Liver (tissue), 10 donors: ENCODE measurements around the gene UNC80. TPM values are rescaled to one million over a fixed set of nuclear protein-coding genes. Genes with fewer than 3 reads are reported as not detected.

Experiments used
- DNase-seq: peaks from one replicate; pipeline ENCODE4 v3.0.0-alpha.2; 2017; ENCODE audit warnings: low spot score
- H3K27ac ChIP-seq, 2 donors: one replicate each; pipeline ENCODE4 v1.7.0; 2013; ENCODE audit warnings: inconsistent platforms in 2 of 2, low read length in 2 of 2, control low read depth in 1 of 2, low read depth in 1 of 2, mild to moderate bottlenecking in 1 of 2
- H3K27me3 ChIP-seq, 4 donors: one replicate each; pipeline versions ENCODE4 v1.6.1 to v1.7.0; 2013; ENCODE audit warnings: low read length in 3 of 4, inconsistent platforms in 1 of 4, mild to moderate bottlenecking in 1 of 4, moderate library complexity in 1 of 4; ENCODE audit not compliant: control insufficient read depth in 4 of 4, insufficient read depth in 4 of 4
- H3K36me3 ChIP-seq, 4 donors: one replicate each; pipeline versions ENCODE4 v1.6.1 to v1.7.0; 2013; ENCODE audit warnings: low read length in 3 of 4, mild to moderate bottlenecking in 3 of 4, low read depth in 1 of 4, moderate library complexity in 1 of 4; ENCODE audit not compliant: control insufficient read depth in 4 of 4, insufficient read depth in 3 of 4
- H3K4me1 ChIP-seq, 4 donors: one replicate each; pipeline versions ENCODE4 v1.6.1 to v1.7.0; 2013; ENCODE audit warnings: low read length in 3 of 4, mild to moderate bottlenecking in 3 of 4, moderate library complexity in 1 of 4; ENCODE audit not compliant: control insufficient read depth in 4 of 4, insufficient read depth in 4 of 4
- H3K4me3 ChIP-seq, 3 donors: one replicate each; pipeline versions ENCODE4 v1.6.1 to v1.7.0; 2013; ENCODE audit warnings: low read length in 3 of 3, control low read depth in 1 of 3, low read depth in 1 of 3, mild to moderate bottlenecking in 1 of 3
- H3K9ac ChIP-seq, 2 donors: one replicate each; pipeline ENCODE4 v1.7.0; 2013; ENCODE audit warnings: low read length in 2 of 2, mild to moderate bottlenecking in 2 of 2, moderate library complexity in 2 of 2, control low read depth in 1 of 2, low read depth in 1 of 2
- H3K9me3 ChIP-seq, 4 donors: one replicate each; pipeline versions ENCODE4 v1.6.1 to v1.7.0; 2013; ENCODE audit warnings: low read length in 3 of 4; ENCODE audit not compliant: control insufficient read depth in 4 of 4
- EGR1 ChIP-seq, 2 donors: IDR thresholded peaks; 2 replicates each; pipeline ENCODE4 v1.6.1; 2016 to 2018; ENCODE audit warnings: antibody characterized with exemption in 2 of 2, low read depth in 2 of 2
- FOXA1 ChIP-seq: IDR thresholded peaks from 2 replicates; pipeline ENCODE4 v1.6.1; 2016; ENCODE audit warnings: antibody characterized with exemption
- FOXA2 ChIP-seq: IDR thresholded peaks from 2 replicates; pipeline ENCODE4 v1.6.1; 2016; ENCODE audit warnings: antibody characterized with exemption
- GABPA ChIP-seq, 2 donors: IDR thresholded peaks in 1 of 2; conservative IDR thresholded peaks in 1 of 2; 2 replicates each; pipeline ENCODE4 v1.6.1; 2016; ENCODE audit warnings: antibody characterized with exemption in 2 of 2, mild to moderate bottlenecking in 1 of 2, moderate library complexity in 1 of 2
- HNF4A ChIP-seq, 2 donors: conservative IDR thresholded peaks; 2 replicates each; pipeline ENCODE4 v1.6.1; 2016; ENCODE audit warnings: antibody characterized with exemption in 2 of 2, mild to moderate bottlenecking in 2 of 2
- HNF4G ChIP-seq: IDR thresholded peaks from 2 replicates; pipeline ENCODE4 v1.6.1; 2016; ENCODE audit warnings: antibody characterized with exemption
- NR2F2 ChIP-seq: IDR thresholded peaks from 2 replicates; pipeline ENCODE4 v1.6.1; 2016; ENCODE audit warnings: antibody characterized with exemption
- RAD21 ChIP-seq, 2 donors: IDR thresholded peaks; 2 replicates each; pipeline ENCODE4 v1.6.1; 2016; ENCODE audit warnings: antibody characterized with exemption in 2 of 2, mild to moderate bottlenecking in 2 of 2
- SP1 ChIP-seq: IDR thresholded peaks from 2 replicates; pipeline ENCODE4 v1.6.1; 2018; ENCODE audit warnings: antibody characterized with exemption, mild to moderate bottlenecking
- WGBS: extraction: QIAGEN DNeasy Blood & Tissue Kit; methylation state at CpG from one replicate; pipeline ENCODE4 v1.1.7; 2013; 5-methylcytosine and 5-hydroxymethylcytosine counted together
- polyA plus RNA-seq, 2 donors: library from polyadenylated mRNA; stranded (reverse) in 1 of 2; unstranded in 1 of 2; fragments of 200-250 nt in 1 of 2; fragments of >200 nt in 1 of 2; fragmentation: Nextera tagmentation in 1 of 2; extraction: Ambion mirVana in 1 of 2; gene quantifications; one replicate each; pipeline versions ENCODE4 v1.2.1 to v1.2.3, GENCODE V29; 2013 to 2015
- small RNA-seq: library from RNA; depleted of rRNA; stranded (forward); fragments of <200 nt; gene quantifications from one replicate; pipeline ENCODE3, GENCODE V24; 2014
- total RNA-seq, 2 donors: library from RNA; depleted of rRNA; stranded (reverse); fragments of >200 nt; gene quantifications; one replicate each; pipeline ENCODE4 v1.2.3, GENCODE V29; 2014
- donor health status: healthy.
- donor health status: healthy.
- donor health status: healthy.
- donor health status: healthy.
- donor health status: healthy.

Gene UNC80
- total and polyA plus RNA-seq, 4 donors, result under 0.01 to 0.05 (median 0.02) TPM; not detected in 1

- H3K4me1 ChIP-seq, result no peaks in the 10 kb centered on the region
- H3K36me3 ChIP-seq, result peaks cover 0 to 5% (median 3%) of the 10 kb centered on the region in 4 donors
- 98% methylated on average over 2 of the region's 2 CpGs for WGBS
- no peak overlapping the region for H3K27ac ChIP-seq
- no peak overlapping the region for H3K4me3 ChIP-seq
- peaks cover 0 to 4% (median 0%) of the 10 kb centered on the region in 4 donors for H3K9me3 ChIP-seq
- H3K27me3 ChIP-seq, result no peaks in the 10 kb centered on the region
- TF ChIP-seq NR2F2 (no peak), FOXA1 (no peak), SP1 (no peak), HNF4G (no peak), HNF4A (conservative IDR thresholded peaks at IDR 0.05) (no peak), RAD21 (IDR thresholded peaks at IDR 0.05) (no peak), FOXA2 (no peak), GABPA (IDR thresholded peaks at IDR 0.05 in 1 of 2, conservative IDR thresholded peaks at IDR 0.05 in 1 of 2) (no peak), EGR1 (IDR thresholded peaks at IDR 0.05; ENCODE audit: low read depth in 2 of 2) (no peak)
- no peak for DNase-seq
- H3K9ac ChIP-seq, result no peak overlapping the region
Measured at GRCh38 chr2:210046851-210047500, 275.3 kb downstream of the UNC80 start.

Small RNAs within 50 kb of the gene (small RNA-seq; reads per million reads assigned to genes)
- not detected for gene RNA5SP118

Other genes with a start within 250 kb of the UNC80 start
- 10 to 100 TPM; 23.9 to 50.1 TPM for gene RPE, start 230.8 kb downstream of the UNC80 start, total RNA-seq
- 10 to 100 TPM; 12.3 to 14.5 TPM for gene RPE, start 230.8 kb downstream of the UNC80 start, polyA plus RNA-seq